Measurements from ENCODE around the gene LCOR.

GRCh38 chr10:96858706-96859050 is 26.6 kb downstream of the LCOR start:
- TF ChIP-seq CTCF (IDR thresholded peaks at IDR 0.05) (no peak), POLR2AphosphoS5 (IDR thresholded peaks at IDR 0.05) (no peak)
